H9 (cell line): ENCODE results near the gene SLC39A2. TPM values are rescaled to one million over a fixed set of nuclear protein-coding genes. Genes with fewer than 3 reads are reported as not detected.

Source experiments
- DNase-seq: peaks from one replicate; pipeline ENCODE4 v3.0.0-alpha.2; 2017
- H2AFZ ChIP-seq: one replicate; pipeline ENCODE4 v1.6.1; 2013; ENCODE audit warnings: mild to moderate bottlenecking, low read length, control low read depth, moderate library complexity
- H2AK5ac ChIP-seq: 2 replicates; pipeline ENCODE4 v1.6.1; 2013; ENCODE audit warnings: low read length, control low read depth, mixed read lengths; ENCODE audit not compliant: insufficient read length
- H2BK120ac ChIP-seq: one replicate; pipeline ENCODE4 v1.6.1; 2013; ENCODE audit warnings: low read depth, mild to moderate bottlenecking, low read length, control low read depth, inconsistent platforms; ENCODE audit not compliant: poor library complexity, severe bottlenecking
- H2BK12ac ChIP-seq: 2 replicates; pipeline ENCODE4 v1.6.1; 2013; ENCODE audit warnings: low read length, control low read depth, mixed read lengths, low read depth; ENCODE audit not compliant: insufficient read length
- H2BK15ac ChIP-seq: 2 replicates; pipeline ENCODE4 v1.6.1; 2013; ENCODE audit warnings: low read depth, low read length, control low read depth
- H2BK20ac ChIP-seq: one replicate; pipeline ENCODE4 v1.6.1; 2013; ENCODE audit warnings: low read depth, mild to moderate bottlenecking, low read length, control low read depth, inconsistent platforms; ENCODE audit not compliant: poor library complexity, severe bottlenecking
- H2BK5ac ChIP-seq: 2 replicates; pipeline ENCODE4 v1.6.1; 2013; ENCODE audit warnings: low read length, control low read depth, mixed read lengths; ENCODE audit not compliant: insufficient read length
- H3K14ac ChIP-seq: 2 replicates; pipeline ENCODE4 v1.6.1; 2013; ENCODE audit warnings: low read length, control low read depth; ENCODE audit not compliant: insufficient read depth
- H3K18ac ChIP-seq: 2 replicates; pipeline ENCODE4 v1.6.1; 2013; ENCODE audit warnings: low read depth, mild to moderate bottlenecking, mixed read lengths, low read length, control low read depth; ENCODE audit not compliant: insufficient read length
- H3K23ac ChIP-seq: 2 replicates; pipeline ENCODE4 v1.6.1; 2013; ENCODE audit warnings: low read length, control low read depth, mixed read lengths, low read depth; ENCODE audit not compliant: insufficient read length
- H3K23me2 ChIP-seq: 2 replicates; pipeline ENCODE4 v1.6.1; 2013; ENCODE audit warnings: low read depth, mild to moderate bottlenecking, mixed read lengths, low read length, control low read depth; ENCODE audit not compliant: insufficient read length, poor library complexity, severe bottlenecking
- H3K27ac ChIP-seq: 2 replicates; pipeline ENCODE4 v1.5.1; 2013; ENCODE audit warnings: low read length, control low read depth, mixed read lengths, low read depth; ENCODE audit not compliant: insufficient read length
- H3K27me3 ChIP-seq: 2 replicates; pipeline ENCODE4 v1.6.1; 2013; ENCODE audit warnings: low read length, control low read depth, inconsistent platforms; ENCODE audit not compliant: insufficient read depth
- H3K4ac ChIP-seq: 2 replicates; pipeline ENCODE4 v1.6.1; 2013; ENCODE audit warnings: low read depth, mild to moderate bottlenecking, control low read depth, inconsistent platforms, low read length, moderate library complexity
- H3K4me1 ChIP-seq: 2 replicates; pipeline ENCODE4 v1.6.1; 2013; ENCODE audit warnings: low read length, control low read depth, inconsistent platforms; ENCODE audit not compliant: insufficient read depth
- H3K4me2 ChIP-seq: 2 replicates; pipeline ENCODE4 v1.6.1; 2013; ENCODE audit warnings: low read length, control low read depth, mixed read lengths; ENCODE audit not compliant: insufficient read length, insufficient read depth
- H3K56ac ChIP-seq: 2 replicates; pipeline ENCODE4 v1.6.1; 2013; ENCODE audit warnings: low read depth, mild to moderate bottlenecking, mixed read lengths, low read length, control low read depth; ENCODE audit not compliant: insufficient read length
- H3K79me1 ChIP-seq: 2 replicates; pipeline ENCODE4 v1.6.1; 2013; ENCODE audit warnings: low read depth, mild to moderate bottlenecking, moderate library complexity, low read length, control low read depth, inconsistent platforms; ENCODE audit not compliant: insufficient read depth, poor library complexity, severe bottlenecking
- H3K79me2 ChIP-seq: 2 replicates; pipeline ENCODE4 v1.6.1; 2013; ENCODE audit warnings: low read length, control low read depth, inconsistent platforms; ENCODE audit not compliant: insufficient read depth
- H3K9ac ChIP-seq: 2 replicates; pipeline ENCODE4 v1.6.1; 2013; ENCODE audit warnings: low read length, control low read depth, mixed read lengths; ENCODE audit not compliant: insufficient read length; ENCODE audit errors: extremely low read depth
- H3K9me3 ChIP-seq: one replicate; pipeline ENCODE4 v1.6.1; 2013; ENCODE audit warnings: low read depth, low read length, inconsistent platforms; ENCODE audit not compliant: control insufficient read depth
- H3T11ph ChIP-seq: one replicate; pipeline ENCODE4 v1.6.1; 2013; ENCODE audit warnings: mild to moderate bottlenecking, low read length, control low read depth, inconsistent platforms
- H4K20me1 ChIP-seq: one replicate; pipeline ENCODE4 v1.6.1; 2013; ENCODE audit not compliant: control insufficient read depth, insufficient read length, insufficient read depth
- H4K5ac ChIP-seq: 2 replicates; pipeline ENCODE4 v1.6.1; 2013; ENCODE audit warnings: low read depth, mild to moderate bottlenecking, mixed read lengths, low read length, control low read depth; ENCODE audit not compliant: insufficient read length
- H4K8ac ChIP-seq: replicated peaks from 2 replicates; pipeline ENCODE4 v1.6.1; 2013; ENCODE audit warnings: low read length, control low read depth, mixed read lengths, low read depth; ENCODE audit not compliant: insufficient read length
- H4K91ac ChIP-seq: 2 replicates; pipeline ENCODE4 v1.6.1; 2013; ENCODE audit warnings: low read depth, mild to moderate bottlenecking, moderate library complexity, mixed read lengths, low read length, control low read depth; ENCODE audit not compliant: insufficient read length
- H3K27ac Mint-ChIP-seq, 3 experiments: 2 replicates in 2 of 3; 3 replicates in 1 of 3; pipeline ENCODE4 v1.8.0; 2020 to 2021; ENCODE audit warnings: mixed read lengths in 3 of 3, mild to moderate bottlenecking in 1 of 3, moderate library complexity in 1 of 3
- H3K27me3 Mint-ChIP-seq: 2 replicates; pipeline ENCODE4 v1.8.0; 2021; ENCODE audit warnings: low read depth, mild to moderate bottlenecking, moderate library complexity, mixed read lengths
- H3K36me3 Mint-ChIP-seq, 3 experiments: 2 replicates in 2 of 3; 3 replicates in 1 of 3; pipeline ENCODE4 v1.8.0; 2020 to 2021; ENCODE audit warnings: low read depth in 3 of 3, mixed read lengths in 3 of 3; ENCODE audit not compliant: insufficient read depth in 1 of 3
- H3K4me1 Mint-ChIP-seq, 2 experiments: 2 replicates each; pipeline ENCODE4 v1.8.0; 2020; ENCODE audit warnings: mixed read lengths in 2 of 2
- H3K4me3 Mint-ChIP-seq, 2 experiments: 2 replicates in 1 of 2; 3 replicates in 1 of 2; pipeline ENCODE4 v1.8.0; 2020 to 2021; ENCODE audit warnings: mild to moderate bottlenecking in 2 of 2, mixed read lengths in 2 of 2, moderate library complexity in 1 of 2
- H3K9me3 Mint-ChIP-seq, 2 experiments: 2 replicates in 1 of 2; 3 replicates in 1 of 2; pipeline ENCODE4 v1.8.0; 2020; ENCODE audit warnings: mild to moderate bottlenecking in 2 of 2, mixed read lengths in 2 of 2, moderate library complexity in 1 of 2
- WGBS: extraction: QIAGEN DNeasy Blood & Tissue Kit; methylation state at CpG from one replicate; pipeline ENCODE4 v1.1.7; 2013; ENCODE audit warnings: missing lambda C conversion rate, low lambda C conversion rate, mixed read lengths; ENCODE audit not compliant: insufficient read length; ENCODE audit errors: extremely low coverage; 5-methylcytosine and 5-hydroxymethylcytosine counted together
- total RNA-seq: library from RNA; stranded (reverse); gene quantifications from 2 replicates; pipeline ENCODE4 v1.2.1, GENCODE V29; 2021
- TF ChIP-seq, protein P1 (sequence below): fragments of 200-600 bp; sonication (generic); conservative IDR thresholded peaks from 3 replicates; pipeline ENCODE4 v1.8.0; 2021; ENCODE audit warnings: antibody characterized with exemption, mild to moderate bottlenecking

SLC39A2 gene
- total RNA-seq, 1 experiment from 2014 or later: not detected

DNA sequence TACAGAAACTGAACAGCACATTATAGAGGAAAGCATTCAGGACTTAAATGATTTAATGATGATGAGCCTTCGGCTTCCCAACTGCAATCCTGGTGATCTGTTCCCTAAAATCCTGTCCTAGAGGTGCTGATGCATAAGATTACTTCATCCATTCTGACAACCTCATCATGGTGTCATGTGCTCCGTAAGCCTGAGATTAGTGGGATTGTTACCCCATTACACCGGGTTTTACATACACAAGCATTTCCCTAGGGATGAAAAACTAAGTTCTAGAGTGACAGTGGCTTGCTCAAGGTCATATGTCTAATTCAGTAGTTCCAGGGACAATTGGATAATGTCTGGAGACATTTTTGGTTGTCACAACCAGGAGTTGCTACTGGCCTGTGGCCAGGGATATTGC lies 38.1 kb downstream of the SLC39A2 start:
- H2BK120ac ChIP-seq: no peak overlapping the region
- no peaks in the 10 kb centered on the region for H4K20me1 ChIP-seq
- Mint-ChIP-seq H3K4me1 (peaks cover 24 to 26% of the 10 kb centered on the region in 2 experiments), H3K27ac (no peak overlapping the region), H3K27me3 (peaks cover 35% of the 10 kb centered on the region), H3K9me3 (no peaks in the 10 kb centered on the region), H3K4me3 (no peak overlapping the region), H3K36me3 (no peaks in the 10 kb centered on the region)
- H3K79me2 ChIP-seq: no peaks in the 10 kb centered on the region
- no peak overlapping the region for H3K14ac ChIP-seq
- no peak overlapping the region for H3T11ph ChIP-seq
- H4K91ac ChIP-seq: no peak overlapping the region
- H2AK5ac ChIP-seq: no peak overlapping the region
- H2AFZ ChIP-seq: no peak overlapping the region
- no peak for DNase-seq
- no peak overlapping the region for H3K27ac ChIP-seq
- TF ChIP-seq, protein P1, sequence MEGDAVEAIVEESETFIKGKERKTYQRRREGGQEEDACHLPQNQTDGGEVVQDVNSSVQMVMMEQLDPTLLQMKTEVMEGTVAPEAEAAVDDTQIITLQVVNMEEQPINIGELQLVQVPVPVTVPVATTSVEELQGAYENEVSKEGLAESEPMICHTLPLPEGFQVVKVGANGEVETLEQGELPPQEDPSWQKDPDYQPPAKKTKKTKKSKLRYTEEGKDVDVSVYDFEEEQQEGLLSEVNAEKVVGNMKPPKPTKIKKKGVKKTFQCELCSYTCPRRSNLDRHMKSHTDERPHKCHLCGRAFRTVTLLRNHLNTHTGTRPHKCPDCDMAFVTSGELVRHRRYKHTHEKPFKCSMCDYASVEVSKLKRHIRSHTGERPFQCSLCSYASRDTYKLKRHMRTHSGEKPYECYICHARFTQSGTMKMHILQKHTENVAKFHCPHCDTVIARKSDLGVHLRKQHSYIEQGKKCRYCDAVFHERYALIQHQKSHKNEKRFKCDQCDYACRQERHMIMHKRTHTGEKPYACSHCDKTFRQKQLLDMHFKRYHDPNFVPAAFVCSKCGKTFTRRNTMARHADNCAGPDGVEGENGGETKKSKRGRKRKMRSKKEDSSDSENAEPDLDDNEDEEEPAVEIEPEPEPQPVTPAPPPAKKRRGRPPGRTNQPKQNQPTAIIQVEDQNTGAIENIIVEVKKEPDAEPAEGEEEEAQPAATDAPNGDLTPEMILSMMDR: no peak
- no peak overlapping the region for H3K4ac ChIP-seq
- no peak overlapping the region for H3K56ac ChIP-seq
- H2BK15ac ChIP-seq: no peak overlapping the region
- no peak overlapping the region for H2BK12ac ChIP-seq
- no peaks in the 10 kb centered on the region for H3K9me3 ChIP-seq
- peaks cover 5% of the 10 kb centered on the region for H3K4me1 ChIP-seq
- no peak overlapping the region for H3K4me2 ChIP-seq
- H3K23me2 ChIP-seq: no peaks in the 10 kb centered on the region
- no peaks in the 10 kb centered on the region for H3K79me1 ChIP-seq
- no peaks in the 10 kb centered on the region for H3K27me3 ChIP-seq
- no peak overlapping the region for H3K23ac ChIP-seq
- H3K9ac ChIP-seq: no peak overlapping the region
- H3K18ac ChIP-seq: no peak overlapping the region
- H4K8ac ChIP-seq: no peak overlapping the region
- no peak overlapping the region for H2BK20ac ChIP-seq
- H4K5ac ChIP-seq: no peak overlapping the region
- no peak overlapping the region for H2BK5ac ChIP-seq
- WGBS: no CpG with 5 or more reads among the region's 3 CpGs
